ENCODE data around the gene TRPC1. TPM values are rescaled to one million over a fixed set of nuclear protein-coding genes. Genes with fewer than 3 reads are reported as not detected.

TRPC1 gene
- total RNA-seq, 6 experiments from 2014 or later = 8.9 to 14.6 (median 11.1) TPM

DNA sequence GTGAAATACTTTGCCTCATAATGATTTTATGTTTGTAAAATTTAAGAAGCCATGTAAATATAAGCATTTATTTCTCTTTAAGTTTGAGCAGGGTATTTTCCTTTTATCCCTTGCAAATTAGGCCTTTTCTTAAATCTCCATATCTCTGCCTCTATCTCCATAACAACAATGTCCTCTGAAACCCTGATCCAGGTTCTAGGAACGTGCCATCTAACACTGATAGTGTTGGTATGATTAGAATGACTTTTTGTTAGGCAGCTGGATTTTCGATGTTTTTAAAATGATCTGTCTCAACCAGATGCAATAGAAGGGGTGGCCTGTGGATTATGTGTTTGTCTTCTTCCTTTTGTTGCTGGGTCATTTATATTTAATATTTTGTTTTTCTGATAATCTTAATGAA is 77.9 kb downstream of the TRPC1 start:
- peaks cover 11% of the 10 kb centered on the region for H3K4me1 Mint-ChIP-seq (ENCODE audit: low read depth)
- TF ChIP-seq, protein P1, sequence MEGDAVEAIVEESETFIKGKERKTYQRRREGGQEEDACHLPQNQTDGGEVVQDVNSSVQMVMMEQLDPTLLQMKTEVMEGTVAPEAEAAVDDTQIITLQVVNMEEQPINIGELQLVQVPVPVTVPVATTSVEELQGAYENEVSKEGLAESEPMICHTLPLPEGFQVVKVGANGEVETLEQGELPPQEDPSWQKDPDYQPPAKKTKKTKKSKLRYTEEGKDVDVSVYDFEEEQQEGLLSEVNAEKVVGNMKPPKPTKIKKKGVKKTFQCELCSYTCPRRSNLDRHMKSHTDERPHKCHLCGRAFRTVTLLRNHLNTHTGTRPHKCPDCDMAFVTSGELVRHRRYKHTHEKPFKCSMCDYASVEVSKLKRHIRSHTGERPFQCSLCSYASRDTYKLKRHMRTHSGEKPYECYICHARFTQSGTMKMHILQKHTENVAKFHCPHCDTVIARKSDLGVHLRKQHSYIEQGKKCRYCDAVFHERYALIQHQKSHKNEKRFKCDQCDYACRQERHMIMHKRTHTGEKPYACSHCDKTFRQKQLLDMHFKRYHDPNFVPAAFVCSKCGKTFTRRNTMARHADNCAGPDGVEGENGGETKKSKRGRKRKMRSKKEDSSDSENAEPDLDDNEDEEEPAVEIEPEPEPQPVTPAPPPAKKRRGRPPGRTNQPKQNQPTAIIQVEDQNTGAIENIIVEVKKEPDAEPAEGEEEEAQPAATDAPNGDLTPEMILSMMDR (IDR thresholded peaks at IDR 0.05) = no peak
- H3K27ac Mint-ChIP-seq = no peak overlapping the region
- H3K27me3 Mint-ChIP-seq (ENCODE audit: insufficient read depth) = 0 out of 2 replicates have a peak, but pooled peaks cover 2% of the 10 kb centered on the region
- H3K9me3 Mint-ChIP-seq = no peaks in the 10 kb centered on the region
- no peak for DNase-seq
- no peak overlapping the region for H3K4me3 Mint-ChIP-seq
- no peaks in the 10 kb centered on the region for H3K36me3 Mint-ChIP-seq (ENCODE audit: low read depth)

DNA sequence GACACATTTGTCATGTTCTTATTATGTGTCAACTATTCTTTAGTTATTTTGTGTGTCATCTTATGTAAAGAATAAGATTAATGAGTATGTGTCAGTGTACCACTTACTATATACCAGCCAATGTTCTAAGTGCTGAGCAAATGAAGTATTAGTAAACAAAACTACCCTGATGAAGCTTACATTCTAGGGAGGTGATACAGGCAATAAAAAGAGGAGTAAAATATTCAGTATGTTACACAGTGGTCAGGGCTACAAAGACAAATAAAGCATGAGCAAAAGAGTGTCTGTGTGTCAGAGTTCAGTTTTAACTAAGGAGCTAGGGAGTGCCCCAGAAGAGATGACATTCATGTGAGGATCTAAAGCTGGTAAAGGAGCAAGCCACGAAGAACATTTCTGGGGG is 79.1 kb downstream of the TRPC1 start:
- Mint-ChIP-seq H3K36me3 (ENCODE audit: low read depth) (no peaks in the 10 kb centered on the region), H3K27me3 (ENCODE audit: insufficient read depth) (0 out of 2 replicates have a peak, but pooled peaks cover 2% of the 10 kb centered on the region), H3K9me3 (no peaks in the 10 kb centered on the region), H3K4me3 (no peak overlapping the region), H3K4me1 (ENCODE audit: low read depth) (peaks cover 14% of the 10 kb centered on the region), H3K27ac (no peak overlapping the region)
- TF ChIP-seq, protein P1 (IDR thresholded peaks at IDR 0.05) = no peak
- no peak for DNase-seq

DNA sequence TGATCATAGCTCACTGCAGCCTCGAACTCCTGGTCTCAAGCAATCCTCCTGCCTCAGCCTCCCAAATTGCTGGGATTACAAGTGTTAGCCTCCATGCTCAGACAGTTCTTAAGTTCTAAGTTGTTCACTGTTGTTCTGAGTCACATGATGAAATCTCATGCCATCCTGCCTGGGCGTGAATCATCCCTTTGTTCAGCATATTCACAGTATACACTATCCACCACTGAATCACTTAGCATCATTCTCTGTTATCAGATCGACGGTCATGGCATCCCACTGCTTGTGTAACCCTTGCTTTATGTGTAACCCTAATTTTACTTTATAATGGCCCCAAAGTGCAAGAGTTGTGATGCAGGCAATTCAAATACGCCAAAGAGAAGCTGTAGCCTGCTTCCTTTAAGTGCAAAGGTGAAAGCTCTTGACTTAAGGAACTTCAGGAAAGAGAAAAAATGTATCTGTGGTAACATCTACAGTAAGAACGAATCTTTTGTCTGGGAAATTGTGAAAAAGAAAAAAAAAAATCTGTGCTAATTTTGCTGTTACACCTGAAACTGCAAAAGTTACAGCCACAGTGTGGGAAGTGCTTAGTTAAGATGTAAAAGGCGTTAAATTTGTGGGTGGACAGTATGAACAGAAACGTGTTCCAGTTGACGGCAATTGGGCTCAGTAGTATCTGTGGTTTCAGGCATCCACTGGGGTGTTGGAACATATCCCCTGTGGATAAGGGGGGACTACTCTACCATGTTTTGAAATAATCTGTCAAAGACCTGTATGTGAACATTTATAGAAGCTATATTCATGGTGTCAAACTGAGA is 84.5 kb downstream of the TRPC1 start:
- H3K4me1 Mint-ChIP-seq (ENCODE audit: low read depth) = peaks cover 13% of the 10 kb centered on the region
- no peaks in the 10 kb centered on the region for H3K36me3 Mint-ChIP-seq (ENCODE audit: low read depth)
- peak; percentile 72 for DNase-seq
- peaks cover 2% of the 10 kb centered on the region; the same call in 1 of the 2 replicates for H3K27me3 Mint-ChIP-seq (ENCODE audit: insufficient read depth)
- H3K9me3 Mint-ChIP-seq = no peaks in the 10 kb centered on the region
- peak overlapping the region; percentile 15; the same call in 1 of the 2 replicates for H3K27ac Mint-ChIP-seq
- no peak overlapping the region for H3K4me3 Mint-ChIP-seq
- TF ChIP-seq, protein P1 (IDR thresholded peaks at IDR 0.05) = no peak

DNA sequence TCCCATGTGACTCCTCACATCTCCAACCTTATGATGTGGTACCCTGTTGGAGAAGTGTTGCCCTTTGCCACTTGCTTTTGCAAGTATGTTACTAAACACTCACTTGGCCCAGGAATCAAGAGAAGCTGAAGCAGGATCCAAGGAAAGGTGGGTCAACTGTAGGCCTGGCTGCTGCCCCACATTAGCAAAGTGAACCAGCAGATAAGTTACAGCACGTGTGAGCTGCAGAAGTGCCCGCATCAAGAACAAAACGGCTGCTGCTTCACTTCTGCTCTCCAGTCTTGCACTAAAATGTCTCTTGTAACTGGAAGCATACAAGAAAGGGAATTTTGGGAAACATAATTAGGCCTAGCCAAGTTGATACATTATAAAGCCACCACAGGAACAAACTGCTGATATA is 85.4 kb downstream of the TRPC1 start:
- Mint-ChIP-seq H3K9me3 (no peaks in the 10 kb centered on the region), H3K4me1 (ENCODE audit: low read depth) (peaks cover 11% of the 10 kb centered on the region), H3K27ac (no peak overlapping the region), H3K4me3 (no peak overlapping the region), H3K27me3 (ENCODE audit: insufficient read depth) (peaks cover 2% of the 10 kb centered on the region; the same call in 1 of the 2 replicates), H3K36me3 (ENCODE audit: low read depth) (no peaks in the 10 kb centered on the region)
- DNase-seq = no peak
- TF ChIP-seq, protein P1 (IDR thresholded peaks at IDR 0.05) = no peak

DNA sequence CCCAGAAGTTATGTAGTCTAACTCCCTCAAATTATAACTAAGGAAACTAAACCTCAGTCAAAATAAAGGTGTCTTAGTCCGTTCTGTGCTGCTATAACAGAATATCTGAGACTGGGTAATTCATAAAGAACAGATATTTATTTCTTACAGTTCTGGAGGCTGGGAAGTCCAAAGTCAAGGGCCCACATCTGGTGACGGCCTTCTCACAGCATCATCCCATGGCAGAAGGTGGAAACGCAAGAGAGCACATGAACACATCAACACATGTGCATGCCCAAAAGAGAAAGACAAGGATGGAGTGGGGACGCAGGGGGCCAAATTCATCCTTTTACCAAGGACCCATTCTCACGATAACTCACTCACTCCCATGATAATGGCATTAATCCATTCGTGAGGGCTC is 92.0 kb downstream of the TRPC1 start:
- H3K9me3 Mint-ChIP-seq = no peaks in the 10 kb centered on the region
- no peak overlapping the region for H3K4me3 Mint-ChIP-seq
- no peaks in the 10 kb centered on the region for H3K4me1 Mint-ChIP-seq (ENCODE audit: low read depth)
- TF ChIP-seq, protein P1 (IDR thresholded peaks at IDR 0.05) = no peak
- H3K36me3 Mint-ChIP-seq (ENCODE audit: low read depth) = no peaks in the 10 kb centered on the region; the same call in 1 of the 2 replicates
- H3K27ac Mint-ChIP-seq = no peak overlapping the region
- DNase-seq = no peak
- H3K27me3 Mint-ChIP-seq (ENCODE audit: insufficient read depth) = peaks cover 4% of the 10 kb centered on the region
